Neuronal stem cell (in vitro differentiated cells): ENCODE measurements around the gene RDX.

Source experiments
- DNase-seq: peaks from one replicate; pipeline ENCODE4 v3.0.0-alpha.2; 2013; ENCODE audit warnings: low spot score
- H2AFZ ChIP-seq: one replicate; pipeline ENCODE4 v1.6.1; 2013; ENCODE audit warnings: mild to moderate bottlenecking, low read length, inconsistent platforms
- H2AK5ac ChIP-seq: 2 replicates; pipeline ENCODE4 v1.6.1; 2013; ENCODE audit warnings: low read depth, mild to moderate bottlenecking, inconsistent platforms, low read length, moderate library complexity, mixed read lengths
- H2BK120ac ChIP-seq: 2 replicates; pipeline ENCODE4 v1.6.1; 2013; ENCODE audit warnings: low read depth, mild to moderate bottlenecking, inconsistent platforms, low read length, moderate library complexity, mixed read lengths
- H2BK12ac ChIP-seq: one replicate; pipeline ENCODE4 v1.6.1; 2013; ENCODE audit warnings: low read length, inconsistent platforms
- H2BK15ac ChIP-seq: 2 replicates; pipeline ENCODE4 v1.6.1; 2013; ENCODE audit warnings: mild to moderate bottlenecking, low read length, inconsistent platforms, mixed read lengths
- H2BK5ac ChIP-seq: one replicate; pipeline ENCODE4 v1.6.1; 2013; ENCODE audit warnings: inconsistent platforms, mild to moderate bottlenecking, low read length, moderate library complexity
- H3K14ac ChIP-seq: one replicate; pipeline ENCODE4 v1.6.1; 2013; ENCODE audit warnings: low read length, inconsistent platforms
- H3K18ac ChIP-seq: 2 replicates; pipeline ENCODE4 v1.6.1; 2013; ENCODE audit warnings: low read length, inconsistent platforms
- H3K23ac ChIP-seq: 2 replicates; pipeline ENCODE4 v1.6.1; 2013; ENCODE audit warnings: low read depth, mild to moderate bottlenecking, mixed read lengths, low read length, inconsistent platforms; ENCODE audit not compliant: poor library complexity
- H3K27ac ChIP-seq: replicated peaks from 3 replicates; pipeline ENCODE4 v1.5.1; 2013; ENCODE audit warnings: low read length, inconsistent platforms
- H3K27me3 ChIP-seq, 3 experiments: 2 replicates each; pipeline ENCODE4 v1.6.1; 2013; ENCODE audit warnings: low read length in 3 of 3, mild to moderate bottlenecking in 2 of 3, inconsistent platforms in 1 of 3, low read depth in 1 of 3, mixed read lengths in 1 of 3, moderate library complexity in 1 of 3; ENCODE audit not compliant: control insufficient read depth in 3 of 3, insufficient read depth in 3 of 3
- H3K36me3 ChIP-seq, 2 donors: replicated peaks in 1 of 2; 2 replicates each; pipeline ENCODE4 v1.6.1; 2013; ENCODE audit warnings: low read length in 2 of 2; ENCODE audit not compliant: control insufficient read depth in 2 of 2, insufficient read depth in 2 of 2
- H3K4ac ChIP-seq: 2 replicates; pipeline ENCODE4 v1.6.1; 2013; ENCODE audit warnings: inconsistent platforms, mild to moderate bottlenecking, low read length, moderate library complexity
- H3K4me1 ChIP-seq, 2 donors: 1 replicate in 1 of 2; 2 replicates in 1 of 2; pipeline ENCODE4 v1.6.1; 2013; ENCODE audit warnings: low read length in 2 of 2, low read depth in 1 of 2; ENCODE audit not compliant: control insufficient read depth in 2 of 2, insufficient read depth in 1 of 2
- H3K4me2 ChIP-seq: one replicate; pipeline ENCODE4 v1.6.1; 2013; ENCODE audit warnings: mild to moderate bottlenecking, low read length, inconsistent platforms; ENCODE audit not compliant: insufficient read depth, poor library complexity, severe bottlenecking
- H3K4me3 ChIP-seq, 2 donors: 2 replicates each; pipeline ENCODE4 v1.5.1; 2013; ENCODE audit warnings: low read length in 2 of 2, mild to moderate bottlenecking in 2 of 2, inconsistent platforms in 1 of 2, moderate library complexity in 1 of 2
- H3K79me1 ChIP-seq: one replicate; pipeline ENCODE4 v1.6.1; 2013; ENCODE audit warnings: low read depth, mild to moderate bottlenecking, inconsistent platforms, low read length, moderate library complexity
- H3K9ac ChIP-seq: one replicate; pipeline ENCODE4 v1.6.1; 2013; ENCODE audit warnings: mild to moderate bottlenecking, low read depth, low read length, inconsistent platforms; ENCODE audit not compliant: poor library complexity
- H3K9me3 ChIP-seq, 2 donors: replicated peaks in 1 of 2; 2 replicates each; pipeline versions ENCODE3 to v1.6.1; 2013; ENCODE audit warnings: low read length in 2 of 2, mild to moderate bottlenecking in 2 of 2, inconsistent platforms in 1 of 2, low read depth in 1 of 2, mixed read lengths in 1 of 2, moderate library complexity in 1 of 2; ENCODE audit not compliant: control insufficient read depth in 2 of 2, insufficient read depth in 1 of 2
- H4K8ac ChIP-seq: one replicate; pipeline ENCODE4 v1.6.1; 2013; ENCODE audit warnings: low read depth, mild to moderate bottlenecking, inconsistent platforms, low read length, moderate library complexity
- H4K91ac ChIP-seq: one replicate; pipeline ENCODE4 v1.6.1; 2013; ENCODE audit warnings: low read length, low read depth, mild to moderate bottlenecking, inconsistent platforms; ENCODE audit not compliant: poor library complexity
- WGBS, 2 donors: extraction: QIAGEN DNeasy Blood & Tissue Kit; methylation state at CpG; one replicate each; pipeline ENCODE4 v1.1.7; 2013; ENCODE audit warnings: missing lambda C conversion rate in 2 of 2, mixed read lengths in 1 of 2; ENCODE audit not compliant: insufficient read length in 2 of 2, insufficient replicate concordance in 1 of 2; ENCODE audit errors: extremely low coverage in 2 of 2; 5-methylcytosine and 5-hydroxymethylcytosine counted together

The RDX gene

GRCh38 chr11:110249766-110250165 is 46.6 kb downstream of the RDX start:
- no CpG with 5 or more reads among the region's 5 CpGs for WGBS, 2 donors
- H3K27ac ChIP-seq: no peak overlapping the region
- no peak overlapping the region for H2AFZ ChIP-seq
- H3K4me1 ChIP-seq: no peaks in the 10 kb centered on the region
- H2BK12ac ChIP-seq: no peak overlapping the region
- no peak for DNase-seq
- no peak overlapping the region for H2BK15ac ChIP-seq
- H3K18ac ChIP-seq: no peak overlapping the region
- H2AK5ac ChIP-seq: no peak overlapping the region
- no peaks in the 10 kb centered on the region for H3K9me3 ChIP-seq
- H2BK120ac ChIP-seq: no peak overlapping the region
- H4K91ac ChIP-seq: no peak overlapping the region
- H3K14ac ChIP-seq: no peak overlapping the region
- H3K4me2 ChIP-seq: no peak overlapping the region
- no peaks in the 10 kb centered on the region for H3K79me1 ChIP-seq
- peaks cover 2 to 99% of the 10 kb centered on the region in 2 donors for H3K36me3 ChIP-seq
- no peak overlapping the region for H3K4me3 ChIP-seq
- no peaks in the 10 kb centered on the region for H3K27me3 ChIP-seq
- no peak overlapping the region for H3K23ac ChIP-seq
- H4K8ac ChIP-seq: no peak overlapping the region
- no peak overlapping the region for H3K4ac ChIP-seq
- H2BK5ac ChIP-seq: no peak overlapping the region
- H3K9ac ChIP-seq: no peak overlapping the region

GRCh38 chr11:110249066-110249465 is 47.3 kb downstream of the RDX start:
- H2AK5ac ChIP-seq: no peak overlapping the region
- H4K8ac ChIP-seq: no peak overlapping the region
- no peak overlapping the region for H3K4me2 ChIP-seq
- no peaks in the 10 kb centered on the region for H3K9me3 ChIP-seq
- WGBS, 2 donors: no CpG with 5 or more reads among the region's 1 CpG
- DNase-seq: no peak
- H3K23ac ChIP-seq: no peak overlapping the region
- H2AFZ ChIP-seq: no peak overlapping the region
- H2BK12ac ChIP-seq: no peak overlapping the region
- H3K79me1 ChIP-seq: no peaks in the 10 kb centered on the region
- no peak overlapping the region for H3K9ac ChIP-seq
- H2BK5ac ChIP-seq: no peak overlapping the region
- H3K4me1 ChIP-seq: no peaks in the 10 kb centered on the region
- H2BK120ac ChIP-seq: no peak overlapping the region
- H3K4me3 ChIP-seq: no peak overlapping the region
- no peaks in the 10 kb centered on the region for H3K27me3 ChIP-seq
- H3K36me3 ChIP-seq: peaks cover 2 to 98% of the 10 kb centered on the region in 2 donors
- H3K4ac ChIP-seq: no peak overlapping the region
- no peak overlapping the region for H4K91ac ChIP-seq
- H3K14ac ChIP-seq: no peak overlapping the region
- no peak overlapping the region for H3K18ac ChIP-seq
- no peak overlapping the region for H3K27ac ChIP-seq
- no peak overlapping the region for H2BK15ac ChIP-seq

- Histone ChIP-seq H3K36me3 (peaks cover 0 to 83% of the 10 kb centered on the region in 2 donors), H3K9me3 (peaks cover 0 to 4% of the 10 kb centered on the region in 2 donors), H2AFZ (no peak overlapping the region), H2BK12ac (no peak overlapping the region), H4K91ac (no peak overlapping the region), H2BK15ac (no peak overlapping the region), H3K4me1 (no peaks in the 10 kb centered on the region), H3K23ac (no peak overlapping the region), H3K27ac (no peak overlapping the region), H4K8ac (no peak overlapping the region), H3K18ac (no peak overlapping the region), H3K4me2 (no peak overlapping the region), H2AK5ac (no peak overlapping the region), H2BK5ac (no peak overlapping the region), H3K27me3 (no peaks in the 10 kb centered on the region), H3K79me1 (no peaks in the 10 kb centered on the region), H3K9ac (no peak overlapping the region), H2BK120ac (no peak overlapping the region), H3K4me3 (no peak overlapping the region), H3K14ac (no peak overlapping the region), H3K4ac (no peak overlapping the region)
- DNase-seq: no peak
- WGBS, 2 donors: no CpG with 5 or more reads among the region's 1 CpG
Observed at GRCh38 chr11:110243791-110244190, 52.6 kb downstream of the RDX start.

GRCh38 chr11:110242746-110243145 is 53.7 kb downstream of the RDX start:
- H4K91ac ChIP-seq: no peak overlapping the region
- peaks cover 0 to 83% of the 10 kb centered on the region in 2 donors for H3K36me3 ChIP-seq
- H2BK120ac ChIP-seq: no peak overlapping the region
- H3K4me3 ChIP-seq: no peak overlapping the region
- no peak overlapping the region for H2BK12ac ChIP-seq
- H3K14ac ChIP-seq: no peak overlapping the region
- no peaks in the 10 kb centered on the region for H3K4me1 ChIP-seq
- no peak overlapping the region for H3K23ac ChIP-seq
- no peak overlapping the region for H3K27ac ChIP-seq
- no peak overlapping the region for H3K18ac ChIP-seq
- no peak overlapping the region for H2AK5ac ChIP-seq
- no peak overlapping the region for H2BK5ac ChIP-seq
- no peak overlapping the region for H2AFZ ChIP-seq
- no peak overlapping the region for H3K4ac ChIP-seq
- H3K9me3 ChIP-seq: peaks cover 0 to 4% of the 10 kb centered on the region in 2 donors
- H2BK15ac ChIP-seq: no peak overlapping the region
- no peaks in the 10 kb centered on the region for H3K27me3 ChIP-seq
- no peak overlapping the region for H4K8ac ChIP-seq
- no peak for DNase-seq
- no peak overlapping the region for H3K9ac ChIP-seq
- H3K4me2 ChIP-seq: no peak overlapping the region
- H3K79me1 ChIP-seq: no peaks in the 10 kb centered on the region
